K562 (cell line): ENCODE measurements around the gene RABL6. TPM values are rescaled to one million over a fixed set of nuclear protein-coding genes. Genes with fewer than 3 reads are reported as not detected.

Experiments used
- ERF ChIP-seq: fragments of 450-650 bp; formaldehyde crosslinking; IDR thresholded peaks from 2 replicates; pipeline ENCODE4 v1.4.0; 2020; ENCODE audit warnings: mild to moderate bottlenecking, mixed read lengths
- JUNB ChIP-seq: fragments of 450-650 bp; formaldehyde crosslinking; conservative IDR thresholded peaks from 2 replicates; pipeline ENCODE4 v1.4.0; 2020; ENCODE audit warnings: mild to moderate bottlenecking
- RREB1 ChIP-seq: fragments of 250-450 bp; sonication (Bioruptor Pico); IDR thresholded peaks from 2 replicates; pipeline ENCODE4 v1.4.0; 2020
- SRF ChIP-seq, 2 experiments: fragments of 250-450, 450-650 bp in 1 of 2; sonication (Bioruptor Pico) in 1 of 2; sonication (generic) in 1 of 2; formaldehyde crosslinking; IDR thresholded peaks; 2 replicates each; pipeline versions ENCODE4 v1.5.0 to v1.5.1; 2020 to 2022; ENCODE audit warnings: mild to moderate bottlenecking in 1 of 2, missing genetic modification reagents in 1 of 2
- ZFP91 ChIP-seq: sonication (generic); formaldehyde crosslinking; IDR thresholded peaks from 2 replicates; pipeline ENCODE4 v1.8.0; 2022; ENCODE audit warnings: mild to moderate bottlenecking, missing genetic modification reagents
- ZNF133 ChIP-seq: fragments of 250-450 bp; sonication (Bioruptor Pico); IDR thresholded peaks from 2 replicates; pipeline ENCODE4 v1.4.0; 2020; ENCODE audit warnings: mild to moderate bottlenecking
- ZNF561 ChIP-seq: fragments of 450-650 bp; formaldehyde crosslinking; conservative IDR thresholded peaks from 2 replicates; pipeline ENCODE4 v1.4.0; 2020; ENCODE audit warnings: mild to moderate bottlenecking, moderate library complexity
- polyA plus RNA-seq, 8 experiments: library from polyadenylated mRNA; depleted of rRNA in 4 of 8; stranded (reverse) in 5 of 8; unstranded in 3 of 8; fragments of >200 nt; fragmentation: Nextera tagmentation in 2 of 8; fragmentation: Illumina TruSeq in 1 of 8; extraction: Ambion mirVana in 2 of 8; extraction: Trizol in 1 of 8; gene quantifications; 2 replicates each; pipeline versions ENCODE4 v1.2.1 to v1.2.3, GENCODE V29; 2011 to 2014; ENCODE audit warnings: inconsistent platforms in 1 of 8, missing spikeins in 1 of 8
- total RNA-seq, 7 experiments: library from RNA; depleted of rRNA in 6 of 7; stranded (reverse); fragments of >200 nt in 6 of 7; fragmentation: Illumina TruSeq in 2 of 7; extraction: Trizol in 2 of 7; gene quantifications; 2 replicates each; pipeline versions ENCODE4 v1.2.1 to v1.2.3, GENCODE V29; 2011 to 2021; ENCODE audit warnings: low replicate concordance in 1 of 7
- TF ChIP-seq, protein P1 (sequence below): fragments of 200-600 bp; sonication (generic); IDR thresholded peaks from one replicate; pipeline ENCODE4 v1.6.1; 2012; ENCODE audit warnings: mild to moderate bottlenecking, low read depth, low read length, inconsistent platforms

Gene RABL6
- total and polyA plus RNA-seq, 9 of the 15 experiments (the other 6 are each of a cell fraction or from before 2014, with no cell fraction given) = 5.6 to 181 (median 84.5) TPM

- TF ChIP-seq ZFP91 (CRISPR knock-in tag) = no peak
- TF ChIP-seq SRF (CRISPR knock-in tag; IDR thresholded peaks at IDR 0.05) = peak in 1 of 2 experiments; percentile 10; a peak in 1 of 4 replicates
- no peak for TF ChIP-seq ERF (CRISPR knock-in tag)
- TF ChIP-seq JUNB (CRISPR knock-in tag) = no peak
- TF ChIP-seq, protein P1, sequence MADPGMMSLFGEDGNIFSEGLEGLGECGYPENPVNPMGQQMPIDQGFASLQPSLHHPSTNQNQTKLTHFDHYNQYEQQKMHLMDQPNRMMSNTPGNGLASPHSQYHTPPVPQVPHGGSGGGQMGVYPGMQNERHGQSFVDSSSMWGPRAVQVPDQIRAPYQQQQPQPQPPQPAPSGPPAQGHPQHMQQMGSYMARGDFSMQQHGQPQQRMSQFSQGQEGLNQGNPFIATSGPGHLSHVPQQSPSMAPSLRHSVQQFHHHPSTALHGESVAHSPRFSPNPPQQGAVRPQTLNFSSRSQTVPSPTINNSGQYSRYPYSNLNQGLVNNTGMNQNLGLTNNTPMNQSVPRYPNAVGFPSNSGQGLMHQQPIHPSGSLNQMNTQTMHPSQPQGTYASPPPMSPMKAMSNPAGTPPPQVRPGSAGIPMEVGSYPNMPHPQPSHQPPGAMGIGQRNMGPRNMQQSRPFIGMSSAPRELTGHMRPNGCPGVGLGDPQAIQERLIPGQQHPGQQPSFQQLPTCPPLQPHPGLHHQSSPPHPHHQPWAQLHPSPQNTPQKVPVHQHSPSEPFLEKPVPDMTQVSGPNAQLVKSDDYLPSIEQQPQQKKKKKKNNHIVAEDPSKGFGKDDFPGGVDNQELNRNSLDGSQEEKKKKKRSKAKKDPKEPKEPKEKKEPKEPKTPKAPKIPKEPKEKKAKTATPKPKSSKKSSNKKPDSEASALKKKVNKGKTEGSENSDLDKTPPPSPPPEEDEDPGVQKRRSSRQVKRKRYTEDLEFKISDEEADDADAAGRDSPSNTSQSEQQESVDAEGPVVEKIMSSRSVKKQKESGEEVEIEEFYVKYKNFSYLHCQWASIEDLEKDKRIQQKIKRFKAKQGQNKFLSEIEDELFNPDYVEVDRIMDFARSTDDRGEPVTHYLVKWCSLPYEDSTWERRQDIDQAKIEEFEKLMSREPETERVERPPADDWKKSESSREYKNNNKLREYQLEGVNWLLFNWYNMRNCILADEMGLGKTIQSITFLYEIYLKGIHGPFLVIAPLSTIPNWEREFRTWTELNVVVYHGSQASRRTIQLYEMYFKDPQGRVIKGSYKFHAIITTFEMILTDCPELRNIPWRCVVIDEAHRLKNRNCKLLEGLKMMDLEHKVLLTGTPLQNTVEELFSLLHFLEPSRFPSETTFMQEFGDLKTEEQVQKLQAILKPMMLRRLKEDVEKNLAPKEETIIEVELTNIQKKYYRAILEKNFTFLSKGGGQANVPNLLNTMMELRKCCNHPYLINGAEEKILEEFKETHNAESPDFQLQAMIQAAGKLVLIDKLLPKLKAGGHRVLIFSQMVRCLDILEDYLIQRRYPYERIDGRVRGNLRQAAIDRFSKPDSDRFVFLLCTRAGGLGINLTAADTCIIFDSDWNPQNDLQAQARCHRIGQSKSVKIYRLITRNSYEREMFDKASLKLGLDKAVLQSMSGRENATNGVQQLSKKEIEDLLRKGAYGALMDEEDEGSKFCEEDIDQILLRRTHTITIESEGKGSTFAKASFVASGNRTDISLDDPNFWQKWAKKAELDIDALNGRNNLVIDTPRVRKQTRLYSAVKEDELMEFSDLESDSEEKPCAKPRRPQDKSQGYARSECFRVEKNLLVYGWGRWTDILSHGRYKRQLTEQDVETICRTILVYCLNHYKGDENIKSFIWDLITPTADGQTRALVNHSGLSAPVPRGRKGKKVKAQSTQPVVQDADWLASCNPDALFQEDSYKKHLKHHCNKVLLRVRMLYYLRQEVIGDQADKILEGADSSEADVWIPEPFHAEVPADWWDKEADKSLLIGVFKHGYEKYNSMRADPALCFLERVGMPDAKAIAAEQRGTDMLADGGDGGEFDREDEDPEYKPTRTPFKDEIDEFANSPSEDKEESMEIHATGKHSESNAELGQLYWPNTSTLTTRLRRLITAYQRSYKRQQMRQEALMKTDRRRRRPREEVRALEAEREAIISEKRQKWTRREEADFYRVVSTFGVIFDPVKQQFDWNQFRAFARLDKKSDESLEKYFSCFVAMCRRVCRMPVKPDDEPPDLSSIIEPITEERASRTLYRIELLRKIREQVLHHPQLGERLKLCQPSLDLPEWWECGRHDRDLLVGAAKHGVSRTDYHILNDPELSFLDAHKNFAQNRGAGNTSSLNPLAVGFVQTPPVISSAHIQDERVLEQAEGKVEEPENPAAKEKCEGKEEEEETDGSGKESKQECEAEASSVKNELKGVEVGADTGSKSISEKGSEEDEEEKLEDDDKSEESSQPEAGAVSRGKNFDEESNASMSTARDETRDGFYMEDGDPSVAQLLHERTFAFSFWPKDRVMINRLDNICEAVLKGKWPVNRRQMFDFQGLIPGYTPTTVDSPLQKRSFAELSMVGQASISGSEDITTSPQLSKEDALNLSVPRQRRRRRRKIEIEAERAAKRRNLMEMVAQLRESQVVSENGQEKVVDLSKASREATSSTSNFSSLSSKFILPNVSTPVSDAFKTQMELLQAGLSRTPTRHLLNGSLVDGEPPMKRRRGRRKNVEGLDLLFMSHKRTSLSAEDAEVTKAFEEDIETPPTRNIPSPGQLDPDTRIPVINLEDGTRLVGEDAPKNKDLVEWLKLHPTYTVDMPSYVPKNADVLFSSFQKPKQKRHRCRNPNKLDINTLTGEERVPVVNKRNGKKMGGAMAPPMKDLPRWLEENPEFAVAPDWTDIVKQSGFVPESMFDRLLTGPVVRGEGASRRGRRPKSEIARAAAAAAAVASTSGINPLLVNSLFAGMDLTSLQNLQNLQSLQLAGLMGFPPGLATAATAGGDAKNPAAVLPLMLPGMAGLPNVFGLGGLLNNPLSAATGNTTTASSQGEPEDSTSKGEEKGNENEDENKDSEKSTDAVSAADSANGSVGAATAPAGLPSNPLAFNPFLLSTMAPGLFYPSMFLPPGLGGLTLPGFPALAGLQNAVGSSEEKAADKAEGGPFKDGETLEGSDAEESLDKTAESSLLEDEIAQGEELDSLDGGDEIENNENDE = no peak
- TF ChIP-seq ZNF133 = no peak
- no peak for TF ChIP-seq RREB1 (CRISPR knock-in tag)
- no peak for TF ChIP-seq ZNF561 (CRISPR knock-in tag)
Observed at GRCh38 chr9:136787690-136788400, 19.9 kb upstream of the RABL6 start (continued).
